K562 (cell line): ENCODE measurements around the gene PRSS1.

ENCODE experiments used
- AFF4 ChIP-seq: sonication (generic); formaldehyde crosslinking; IDR thresholded peaks from 2 replicates; pipeline ENCODE4 v1.8.0; 2023; ENCODE audit warnings: mild to moderate bottlenecking, missing genetic modification reagents
- C11orf30 ChIP-seq: fragments of 450-650 bp; IDR thresholded peaks from 2 replicates; pipeline ENCODE4 v1.6.1; 2016; ENCODE audit warnings: low read depth, mild to moderate bottlenecking
- E2F8 ChIP-seq: fragments of 450-650 bp; IDR thresholded peaks from 2 replicates; pipeline ENCODE4 v1.7.1; 2018; ENCODE audit warnings: mild to moderate bottlenecking, low read depth; ENCODE audit not compliant: partially characterized antibody
- GATA2 ChIP-seq: sonication (generic); formaldehyde crosslinking; IDR thresholded peaks from 2 replicates; pipeline ENCODE4 v1.4.0; 2020; ENCODE audit warnings: mild to moderate bottlenecking, missing genetic modification reagents
- HINFP ChIP-seq: fragments of 450-650 bp; conservative IDR thresholded peaks from 2 replicates; pipeline ENCODE4 v1.6.1; 2016; ENCODE audit warnings: missing genetic modification characterization, low read depth, mild to moderate bottlenecking, control low read depth, missing compliant biosample characterization
- IRF2 ChIP-seq: sonication (generic); formaldehyde crosslinking; IDR thresholded peaks from 2 replicates; pipeline ENCODE4 v1.8.1; 2022; ENCODE audit warnings: mild to moderate bottlenecking, missing genetic modification reagents
- MYNN ChIP-seq, 2 experiments: sonication (generic); formaldehyde crosslinking in 1 of 2; IDR thresholded peaks; 2 replicates each; pipeline versions ENCODE4 v1.5.0 to v1.6.1; 2016 to 2020; ENCODE audit warnings: antibody characterized with exemption in 1 of 2, missing genetic modification reagents in 1 of 2
- NR3C1 ChIP-seq: sonication (generic); formaldehyde crosslinking; IDR thresholded peaks from 2 replicates; pipeline ENCODE4 v1.8.1; 2022; ENCODE audit warnings: missing genetic modification reagents
- RBBP5 ChIP-seq: fragments of 200-600 bp; sonication (generic); IDR thresholded peaks from 2 replicates; pipeline ENCODE4 v1.6.1; 2012; ENCODE audit warnings: borderline replicate concordance, mild to moderate bottlenecking, low read length, control low read depth, inconsistent platforms; ENCODE audit not compliant: insufficient read depth, poor library complexity, severe bottlenecking
- REST ChIP-seq, 2 experiments: fragments of 450-650 bp; formaldehyde crosslinking in 1 of 2; IDR thresholded peaks; 2 replicates each; pipeline versions ENCODE4 v1.4.0 to v1.6.1; 2014 to 2020; ENCODE audit warnings: mild to moderate bottlenecking in 2 of 2, borderline replicate concordance in 1 of 2, low read depth in 1 of 2
- RFX5 ChIP-seq: IDR thresholded peaks from 2 replicates; pipeline ENCODE4 v1.6.1; 2011; ENCODE audit warnings: low read depth, mild to moderate bottlenecking, improper control_type of control experiment, low read length
- SMAD4 ChIP-seq: fragments of 250-450 bp; sonication (Bioruptor Pico); conservative IDR thresholded peaks from 2 replicates; pipeline ENCODE4 v1.8.0; 2021; ENCODE audit warnings: inconsistent platforms, mild to moderate bottlenecking, moderate library complexity
- TEAD2 ChIP-seq: fragments of 450-650 bp; IDR thresholded peaks from 2 replicates; pipeline ENCODE4 v1.6.1; 2016; ENCODE audit warnings: missing genetic modification characterization, control low read depth, missing compliant biosample characterization
- TRIM24 ChIP-seq, 2 experiments: fragments of 450-650 bp; IDR thresholded peaks; 2 replicates each; pipeline ENCODE4 v1.6.1; 2016

- TF ChIP-seq NR3C1 (CRISPR knock-in tag), result no peak
- no peak for TF ChIP-seq TRIM24 (IDR thresholded peaks at IDR 0.05)
- no peak for TF ChIP-seq REST (IDR thresholded peaks at IDR 0.05; ENCODE audit: borderline replicate concordance)
- no peak for TF ChIP-seq REST (CRISPR knock-in tag; IDR thresholded peaks at IDR 0.05; ENCODE audit: low read depth)
- TF ChIP-seq RFX5, result no peak
- no peak for TF ChIP-seq RBBP5
- no peak for TF ChIP-seq IRF2 (CRISPR knock-in tag)
- no peak for TF ChIP-seq SMAD4 (CRISPR knock-in tag)
- no peak for TF ChIP-seq HINFP
- TF ChIP-seq AFF4 (CRISPR knock-in tag), result no peak
- TF ChIP-seq GATA2 (CRISPR knock-in tag), result no peak
- no peak for TF ChIP-seq TEAD2 (tag)
- no peak for TF ChIP-seq E2F8
- TF ChIP-seq C11orf30, result no peak
- no peak for TF ChIP-seq MYNN (IDR thresholded peaks at IDR 0.05)
- no peak for TF ChIP-seq MYNN (CRISPR knock-in tag; IDR thresholded peaks at IDR 0.05)
Observed at GRCh38 chr7:142745745-142746144, 3.5 kb upstream of the PRSS1 start.
